Subcutaneous adipose tissue (tissue), 4 donors: Measurements from ENCODE around the gene FRMPD4. TPM values are rescaled to one million over a fixed set of nuclear protein-coding genes. Genes with fewer than 3 reads are reported as not detected.

Experiments
- total RNA-seq, 4 donors: library from RNA; depleted of rRNA; stranded (reverse); fragments of >200 nt; gene quantifications; one replicate each; pipeline ENCODE4 v1.1.0, GENCODE V29; 2016
- TF ChIP-seq, protein P1 (sequence below): fragments of 450-650 bp; IDR thresholded peaks from one replicate; pipeline ENCODE4 v1.5.1; 2016; ENCODE audit warnings: low read depth, mild to moderate bottlenecking, control low read depth, antibody characterized with exemption, moderate library complexity

Gene FRMPD4
- total RNA-seq, 4 donors from 2014 or later: 0.17 to 0.44 (median 0.19) TPM; not detected in 1

DNA sequence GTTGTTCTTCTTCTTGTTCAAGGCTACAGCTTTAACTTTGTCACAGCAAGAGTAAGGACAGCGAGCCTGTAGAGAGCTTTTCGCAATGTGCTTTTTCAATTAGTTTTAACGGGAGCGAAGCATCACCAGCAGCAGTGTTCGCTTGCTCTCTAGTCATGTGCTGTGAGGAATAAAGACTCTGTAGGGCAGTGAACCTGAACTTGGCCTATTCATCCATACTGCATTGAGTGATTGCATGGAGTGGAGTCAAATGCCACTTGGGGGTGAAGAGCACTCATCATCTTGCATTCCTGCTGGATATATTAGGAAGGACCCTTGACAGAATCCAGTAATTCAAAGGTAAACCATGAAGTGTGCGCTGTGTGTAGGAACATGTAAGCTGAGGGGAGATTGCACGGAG lies 240.0 kb downstream of the FRMPD4 start:
- TF ChIP-seq, protein P1, sequence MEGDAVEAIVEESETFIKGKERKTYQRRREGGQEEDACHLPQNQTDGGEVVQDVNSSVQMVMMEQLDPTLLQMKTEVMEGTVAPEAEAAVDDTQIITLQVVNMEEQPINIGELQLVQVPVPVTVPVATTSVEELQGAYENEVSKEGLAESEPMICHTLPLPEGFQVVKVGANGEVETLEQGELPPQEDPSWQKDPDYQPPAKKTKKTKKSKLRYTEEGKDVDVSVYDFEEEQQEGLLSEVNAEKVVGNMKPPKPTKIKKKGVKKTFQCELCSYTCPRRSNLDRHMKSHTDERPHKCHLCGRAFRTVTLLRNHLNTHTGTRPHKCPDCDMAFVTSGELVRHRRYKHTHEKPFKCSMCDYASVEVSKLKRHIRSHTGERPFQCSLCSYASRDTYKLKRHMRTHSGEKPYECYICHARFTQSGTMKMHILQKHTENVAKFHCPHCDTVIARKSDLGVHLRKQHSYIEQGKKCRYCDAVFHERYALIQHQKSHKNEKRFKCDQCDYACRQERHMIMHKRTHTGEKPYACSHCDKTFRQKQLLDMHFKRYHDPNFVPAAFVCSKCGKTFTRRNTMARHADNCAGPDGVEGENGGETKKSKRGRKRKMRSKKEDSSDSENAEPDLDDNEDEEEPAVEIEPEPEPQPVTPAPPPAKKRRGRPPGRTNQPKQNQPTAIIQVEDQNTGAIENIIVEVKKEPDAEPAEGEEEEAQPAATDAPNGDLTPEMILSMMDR: no peak

DNA sequence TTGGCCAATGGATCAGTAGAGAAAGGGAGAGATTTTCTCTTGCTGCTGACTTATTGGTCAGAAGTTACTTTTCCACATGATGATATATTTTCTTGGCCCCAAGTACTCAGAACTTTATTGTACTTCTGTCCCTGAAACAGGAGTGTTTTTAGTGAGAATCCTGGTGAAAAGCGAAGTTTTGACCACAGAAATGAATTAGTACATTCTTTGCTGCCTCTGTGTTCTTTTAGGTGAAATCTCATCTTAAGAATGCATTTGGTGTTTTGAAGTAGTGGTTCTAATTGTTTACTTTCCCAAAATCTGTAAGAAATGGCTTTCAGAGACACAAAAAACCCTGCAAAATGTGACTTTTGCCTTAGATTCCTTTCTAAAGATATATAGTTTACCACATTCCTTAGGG lies 240.4 kb downstream of the FRMPD4 start:
- TF ChIP-seq, protein P1: no peak

DNA sequence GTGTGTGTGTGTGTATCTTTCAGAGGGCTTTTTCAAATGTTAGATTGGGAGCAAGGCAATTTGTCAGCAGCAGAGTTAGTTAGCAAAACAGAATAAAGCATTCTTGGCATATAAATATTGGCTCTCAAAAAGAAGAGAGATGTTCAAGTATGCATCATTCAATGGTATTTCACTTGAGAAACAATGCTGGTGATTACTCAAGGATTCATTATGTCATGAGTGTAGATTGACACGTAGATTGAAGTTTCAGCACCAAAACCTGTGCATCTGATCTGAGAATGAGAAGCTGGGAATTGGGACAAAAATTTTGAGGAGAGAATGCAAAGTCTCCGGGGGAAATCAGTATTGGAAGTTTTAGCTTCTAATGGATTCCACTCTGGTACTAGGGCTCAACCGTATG lies 241.4 kb downstream of the FRMPD4 start:
- TF ChIP-seq, protein P1: no peak

DNA sequence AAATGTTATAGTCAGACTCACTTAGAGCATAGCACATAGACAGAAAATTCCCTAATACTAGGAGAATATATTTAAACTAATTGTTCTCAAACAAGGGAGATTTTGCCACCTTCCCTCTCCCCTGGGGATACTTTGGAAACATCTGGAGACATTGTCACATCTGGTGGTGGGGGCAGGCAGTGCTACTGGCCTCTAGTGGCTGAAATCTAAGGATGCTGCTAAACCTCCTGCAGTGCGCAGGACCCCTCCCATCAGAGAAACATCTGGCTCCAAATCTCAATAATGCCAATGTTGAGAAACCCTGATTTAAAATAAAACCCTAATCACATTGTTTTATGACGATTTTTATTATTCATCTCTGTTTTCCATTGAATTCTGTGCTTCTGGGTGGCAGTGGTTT lies 244.9 kb downstream of the FRMPD4 start:
- TF ChIP-seq, protein P1: no peak

DNA sequence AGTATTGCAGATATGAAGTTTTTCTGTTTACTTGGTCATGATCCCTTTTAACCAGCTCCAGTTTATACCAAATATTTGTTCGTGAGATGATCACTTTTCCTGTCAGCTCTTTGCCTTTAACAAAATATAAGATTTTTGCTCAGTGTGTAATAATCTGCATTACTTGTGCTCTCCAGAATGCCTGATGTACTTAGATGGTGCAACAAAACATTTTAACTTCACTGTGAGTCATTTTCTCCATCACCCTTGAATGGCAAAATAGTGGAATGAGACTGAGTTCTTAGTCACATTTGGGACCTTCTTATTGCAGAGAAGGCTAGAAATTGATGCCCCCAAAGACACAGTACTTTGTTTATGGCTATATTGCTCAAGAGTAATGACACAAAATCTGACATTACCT lies 252.0 kb downstream of the FRMPD4 start:
- TF ChIP-seq, protein P1: no peak

DNA sequence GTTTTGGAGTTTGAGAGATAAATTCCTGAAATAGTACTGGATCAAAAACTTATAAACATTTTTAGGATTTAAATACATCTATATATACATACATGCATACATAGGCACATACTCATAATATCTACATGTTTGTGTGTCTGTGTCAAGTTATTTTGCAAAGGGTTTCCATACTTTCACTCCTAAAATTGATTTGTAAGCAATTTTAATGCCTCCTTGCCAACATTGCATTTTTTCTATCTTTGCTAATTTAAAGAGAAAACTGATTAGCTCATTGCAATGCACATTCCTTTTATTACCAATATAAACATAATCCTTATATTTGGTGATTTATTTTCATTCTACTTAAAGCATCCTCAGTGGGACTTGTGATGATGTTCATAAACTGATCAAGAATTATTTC lies 258.3 kb downstream of the FRMPD4 start:
- TF ChIP-seq, protein P1: no peak

DNA sequence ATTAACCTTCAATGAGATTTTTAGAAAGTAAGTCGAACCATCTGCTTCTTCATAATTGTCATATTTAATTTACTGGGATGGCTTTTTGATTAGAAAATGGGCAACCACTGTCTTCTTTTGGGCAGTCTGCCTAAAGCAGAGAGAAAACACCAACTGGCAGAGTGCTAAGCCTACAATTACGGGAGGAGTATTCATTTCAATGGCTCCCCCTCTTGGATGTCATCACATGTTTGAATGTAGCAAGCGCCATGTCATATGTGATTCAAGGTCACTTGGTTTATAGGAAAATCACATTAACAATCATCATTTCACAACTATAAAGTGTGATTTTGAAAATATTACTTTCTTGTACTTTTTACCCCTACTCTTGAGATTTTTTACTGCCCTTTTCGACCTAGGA lies 261.9 kb downstream of the FRMPD4 start:
- TF ChIP-seq, protein P1: no peak
